Astrocyte (in vitro differentiated cells and primary cell): Measurements from ENCODE around the gene RDH5. TPM values are rescaled to one million over a fixed set of nuclear protein-coding genes. Genes with fewer than 3 reads are reported as not detected.

Experiments
- DNase-seq: peaks from one replicate; pipeline ENCODE4 v3.0.0-alpha.2; 2010; ENCODE audit warnings: low read depth
- FAIRE-seq: peaks from 2 replicates; lab custom pipeline; 2011; peaks lifted over from hg19 to GRCh38; lab: Jason Lieb, UNC
- H2AFZ ChIP-seq: 2 replicates; pipeline ENCODE4 v1.6.0; 2012; ENCODE audit warnings: low read depth, low read length, inconsistent platforms
- H3K27ac ChIP-seq: 2 replicates; pipeline ENCODE4 v1.5.1; 2011; ENCODE audit warnings: low read depth, low read length, inconsistent platforms
- H3K27me3 ChIP-seq: 2 replicates; pipeline ENCODE4 v1.6.0; 2011; ENCODE audit warnings: low read length, inconsistent platforms; ENCODE audit not compliant: insufficient read depth
- H3K36me3 ChIP-seq: 2 replicates; pipeline ENCODE4 v1.5.1; 2011; ENCODE audit warnings: low read length, inconsistent platforms; ENCODE audit not compliant: insufficient read depth
- H3K4me1 ChIP-seq: 2 replicates; pipeline ENCODE4 v1.5.1; 2011; ENCODE audit warnings: low read length, inconsistent platforms; ENCODE audit not compliant: insufficient read depth
- H3K4me2 ChIP-seq: 2 replicates; pipeline ENCODE4 v1.6.0; 2012; ENCODE audit warnings: low read length, inconsistent platforms
- H3K4me3 ChIP-seq: 2 replicates; pipeline ENCODE4 v1.5.1; 2011; ENCODE audit warnings: low read depth, mild to moderate bottlenecking, low read length, inconsistent platforms; ENCODE audit not compliant: insufficient read depth
- H3K79me2 ChIP-seq: 2 replicates; pipeline ENCODE4 v1.6.0; 2012; ENCODE audit warnings: mild to moderate bottlenecking, low read length, inconsistent platforms; ENCODE audit not compliant: insufficient read depth
- H3K9ac ChIP-seq: 2 replicates; pipeline ENCODE4 v1.6.0; 2012; ENCODE audit warnings: mild to moderate bottlenecking, low read length, inconsistent platforms
- H3K9me3 ChIP-seq: 2 replicates; pipeline ENCODE4 v1.5.1; 2012; ENCODE audit warnings: low read depth, mild to moderate bottlenecking, low read length, inconsistent platforms; ENCODE audit not compliant: insufficient read depth
- H4K20me1 ChIP-seq: 2 replicates; pipeline ENCODE4 v1.6.0; 2012; ENCODE audit warnings: low read length, inconsistent platforms; ENCODE audit not compliant: insufficient read depth
- H3K27ac Mint-ChIP-seq: one replicate; pipeline ENCODE4 v1.8.0; 2021; ENCODE audit warnings: mild to moderate bottlenecking, mixed read lengths; ENCODE audit not compliant: unreplicated experiment
- H3K27me3 Mint-ChIP-seq: one replicate; pipeline ENCODE4 v1.8.0; 2021; ENCODE audit warnings: low read depth, mixed read lengths; ENCODE audit not compliant: unreplicated experiment
- H3K36me3 Mint-ChIP-seq: one replicate; pipeline ENCODE4 v1.8.0; 2021; ENCODE audit warnings: low read depth, mixed read lengths; ENCODE audit not compliant: unreplicated experiment
- H3K4me1 Mint-ChIP-seq: one replicate; pipeline ENCODE4 v1.8.0; 2021; ENCODE audit warnings: low read depth, mixed read lengths; ENCODE audit not compliant: unreplicated experiment
- H3K4me3 Mint-ChIP-seq: one replicate; pipeline ENCODE4 v1.8.0; 2021; ENCODE audit warnings: mild to moderate bottlenecking, moderate library complexity, mixed read lengths; ENCODE audit not compliant: unreplicated experiment
- H3K9me3 Mint-ChIP-seq: one replicate; pipeline ENCODE4 v1.8.0; 2021; ENCODE audit warnings: mild to moderate bottlenecking, mixed read lengths; ENCODE audit not compliant: unreplicated experiment
- EZH2 ChIP-seq: IDR thresholded peaks from 2 replicates; pipeline ENCODE4 v1.6.1; 2012; ENCODE audit warnings: mild to moderate bottlenecking, low read length, inconsistent platforms; ENCODE audit not compliant: insufficient read depth
- total RNA-seq: library from RNA; stranded (reverse); gene quantifications from 2 replicates; pipeline ENCODE4 v1.2.1, GENCODE V29; 2021
- TF ChIP-seq, protein P1 (sequence below): IDR thresholded peaks from 2 replicates; pipeline ENCODE4 v1.5.1; 2011; ENCODE audit warnings: low read depth, mild to moderate bottlenecking, inconsistent platforms, low read length, moderate library complexity; ENCODE audit not compliant: insufficient read depth

RDH5 gene
- total RNA-seq, 1 donor from 2014 or later = 2.1 TPM

DNA sequence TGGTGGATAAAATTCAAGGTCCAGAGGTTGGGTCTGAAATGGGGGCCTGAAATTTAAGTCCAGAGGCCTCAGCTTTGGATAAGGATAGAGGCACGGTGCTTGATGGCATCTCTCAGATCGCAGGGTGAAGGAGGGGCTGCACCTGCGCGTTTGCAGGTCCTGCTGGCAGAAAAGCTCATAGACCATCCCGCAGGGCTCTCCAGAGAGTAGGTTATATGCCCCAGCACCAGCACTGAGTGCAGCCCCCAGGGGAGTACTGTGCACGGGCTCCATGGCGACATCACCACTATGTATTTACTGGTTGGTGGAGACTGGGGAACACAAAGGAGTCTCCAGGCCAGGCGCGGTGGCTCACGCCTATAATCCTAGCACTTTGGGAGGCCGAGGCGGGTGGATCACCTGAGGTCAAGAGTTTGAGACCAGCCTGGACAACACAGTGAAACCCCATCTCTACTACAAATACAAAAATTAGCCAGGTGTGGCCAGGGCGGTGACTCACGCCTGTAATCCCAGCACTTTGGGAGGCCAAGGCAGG is 12.9 kb downstream of the RDH5 start:
- DNase-seq (no peak), FAIRE-seq (no peak)
- Mint-ChIP-seq H3K4me1 (peaks cover 17% of the 10 kb centered on the region), H3K36me3 (no peaks in the 10 kb centered on the region), H3K27ac (no peak overlapping the region), H3K27me3 (no peaks in the 10 kb centered on the region), H3K4me3 (no peak overlapping the region), H3K9me3 (no peaks in the 10 kb centered on the region)
- H3K27ac ChIP-seq = no peak overlapping the region
- H3K4me2 ChIP-seq = no peak overlapping the region
- no peak overlapping the region for H3K4me3 ChIP-seq
- H3K9me3 ChIP-seq = no peaks in the 10 kb centered on the region
- peaks cover 23% of the 10 kb centered on the region for H3K79me2 ChIP-seq
- no peak overlapping the region for H3K9ac ChIP-seq
- H4K20me1 ChIP-seq = peaks cover 8% of the 10 kb centered on the region
- H3K4me1 ChIP-seq = peaks cover 18% of the 10 kb centered on the region
- TF ChIP-seq, protein P1, sequence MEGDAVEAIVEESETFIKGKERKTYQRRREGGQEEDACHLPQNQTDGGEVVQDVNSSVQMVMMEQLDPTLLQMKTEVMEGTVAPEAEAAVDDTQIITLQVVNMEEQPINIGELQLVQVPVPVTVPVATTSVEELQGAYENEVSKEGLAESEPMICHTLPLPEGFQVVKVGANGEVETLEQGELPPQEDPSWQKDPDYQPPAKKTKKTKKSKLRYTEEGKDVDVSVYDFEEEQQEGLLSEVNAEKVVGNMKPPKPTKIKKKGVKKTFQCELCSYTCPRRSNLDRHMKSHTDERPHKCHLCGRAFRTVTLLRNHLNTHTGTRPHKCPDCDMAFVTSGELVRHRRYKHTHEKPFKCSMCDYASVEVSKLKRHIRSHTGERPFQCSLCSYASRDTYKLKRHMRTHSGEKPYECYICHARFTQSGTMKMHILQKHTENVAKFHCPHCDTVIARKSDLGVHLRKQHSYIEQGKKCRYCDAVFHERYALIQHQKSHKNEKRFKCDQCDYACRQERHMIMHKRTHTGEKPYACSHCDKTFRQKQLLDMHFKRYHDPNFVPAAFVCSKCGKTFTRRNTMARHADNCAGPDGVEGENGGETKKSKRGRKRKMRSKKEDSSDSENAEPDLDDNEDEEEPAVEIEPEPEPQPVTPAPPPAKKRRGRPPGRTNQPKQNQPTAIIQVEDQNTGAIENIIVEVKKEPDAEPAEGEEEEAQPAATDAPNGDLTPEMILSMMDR = no peak
- no peak for TF ChIP-seq EZH2
- no peaks in the 10 kb centered on the region for H3K27me3 ChIP-seq
- no peak overlapping the region for H2AFZ ChIP-seq
- no peaks in the 10 kb centered on the region for H3K36me3 ChIP-seq

DNA sequence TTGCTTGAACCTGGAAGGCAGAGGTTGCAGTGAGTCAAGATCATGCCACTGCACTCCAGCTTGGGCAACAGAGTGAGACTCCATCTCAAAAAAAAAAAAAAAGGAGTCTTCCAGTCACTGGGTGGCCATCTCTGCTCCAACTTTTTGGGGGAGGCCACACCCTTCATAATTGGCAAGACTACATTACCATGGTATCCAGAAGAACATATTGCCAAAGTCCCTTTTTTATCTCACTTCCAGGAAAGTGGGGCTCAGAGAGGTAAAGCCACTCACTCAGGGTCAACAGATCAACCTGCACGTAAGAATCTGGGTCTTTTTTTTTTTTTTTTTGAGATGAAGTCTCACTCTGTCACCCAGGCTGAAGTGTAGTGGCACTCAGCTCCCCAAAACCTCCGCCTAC is 13.7 kb downstream of the RDH5 start:
- H3K9me3 Mint-ChIP-seq = no peaks in the 10 kb centered on the region
- Histone ChIP-seq H2AFZ (no peak overlapping the region), H3K27ac (no peak overlapping the region), H4K20me1 (peaks cover 6% of the 10 kb centered on the region), H3K4me1 (peaks cover 22% of the 10 kb centered on the region), H3K4me3 (no peak overlapping the region), H3K4me2 (no peak overlapping the region), H3K79me2 (peaks cover 15% of the 10 kb centered on the region), H3K36me3 (no peaks in the 10 kb centered on the region), H3K9me3 (no peaks in the 10 kb centered on the region), H3K27me3 (no peaks in the 10 kb centered on the region), H3K9ac (no peak overlapping the region)
- no peak overlapping the region for H3K4me3 Mint-ChIP-seq
- FAIRE-seq = no peak
- H3K4me1 Mint-ChIP-seq = peaks cover 20% of the 10 kb centered on the region
- no peaks in the 10 kb centered on the region for H3K27me3 Mint-ChIP-seq
- no peaks in the 10 kb centered on the region for H3K36me3 Mint-ChIP-seq
- H3K27ac Mint-ChIP-seq = no peak overlapping the region
- no peak for TF ChIP-seq EZH2
- TF ChIP-seq, protein P1 = no peak
- no peak for DNase-seq

DNA sequence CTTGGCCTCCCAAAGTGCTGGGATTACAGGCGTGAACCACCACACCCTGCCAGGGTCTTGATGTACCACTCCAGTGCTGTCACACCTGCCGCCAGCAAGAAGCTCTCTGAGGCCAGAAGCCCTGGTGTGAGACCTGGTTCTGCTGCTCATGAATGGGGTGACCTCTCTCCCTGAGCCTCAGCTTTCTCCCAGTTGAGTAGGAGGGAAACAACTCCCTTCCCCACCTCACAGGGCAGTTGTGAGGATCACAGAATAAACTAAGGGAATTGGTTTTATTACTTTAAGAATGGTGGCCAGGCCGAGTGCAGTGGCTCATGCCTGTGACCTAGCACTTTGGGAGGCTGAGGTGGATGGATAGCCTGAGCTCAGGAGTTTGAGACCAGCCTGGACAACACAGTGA is 14.4 kb downstream of the RDH5 start:
- Histone ChIP-seq H3K79me2 (peaks cover 15% of the 10 kb centered on the region), H4K20me1 (peaks cover 6% of the 10 kb centered on the region), H3K4me3 (no peak overlapping the region), H3K4me1 (peaks cover 22% of the 10 kb centered on the region), H2AFZ (no peak overlapping the region), H3K9me3 (no peaks in the 10 kb centered on the region), H3K4me2 (no peak overlapping the region), H3K27ac (no peak overlapping the region), H3K36me3 (no peaks in the 10 kb centered on the region), H3K9ac (no peak overlapping the region), H3K27me3 (no peaks in the 10 kb centered on the region)
- TF ChIP-seq, protein P1 = no peak
- TF ChIP-seq EZH2 = no peak
- FAIRE-seq (no peak), DNase-seq (no peak)
- Mint-ChIP-seq H3K27me3 (no peaks in the 10 kb centered on the region), H3K4me1 (peaks cover 20% of the 10 kb centered on the region), H3K9me3 (no peaks in the 10 kb centered on the region), H3K4me3 (no peak overlapping the region), H3K27ac (peak overlapping the region; percentile 18), H3K36me3 (no peaks in the 10 kb centered on the region)
